Natural killer cell (primary cell): ENCODE measurements around the gene RAB8A. TPM values are rescaled to one million over a fixed set of nuclear protein-coding genes. Genes with fewer than 3 reads are reported as not detected.

Experiments used
- ATAC-seq, 3 donors: fragments of 150-1000 bp in 2 of 3; fragments of 200-7000 bp in 1 of 3; cut with Tn5 transposase; 1 replicate in 1 of 3; 2 replicates in 2 of 3; pipeline ENCODE4 v1.10.0; 2021; ENCODE audit warnings: mild to moderate bottlenecking in 2 of 3, moderate library complexity in 2 of 3
- DNase-seq, 2 donors: peaks; one replicate each; pipeline versions ENCODE4 v3.0.0 to v3.0.0-alpha.2; 2013 to 2021; ENCODE audit warnings: mixed read lengths in 1 of 2
- H3K27ac ChIP-seq: one replicate; pipeline ENCODE4 v1.5.1; 2013; ENCODE audit warnings: mild to moderate bottlenecking, low read length
- H3K27me3 ChIP-seq: one replicate; pipeline ENCODE4 v1.6.1; 2013; ENCODE audit warnings: low read length; ENCODE audit not compliant: control insufficient read depth, insufficient read depth
- H3K36me3 ChIP-seq: one replicate; pipeline ENCODE4 v1.6.1; 2013; ENCODE audit warnings: low read length; ENCODE audit not compliant: control insufficient read depth, insufficient read depth
- H3K4me1 ChIP-seq: one replicate; pipeline ENCODE4 v1.6.1; 2013; ENCODE audit warnings: low read length; ENCODE audit not compliant: control insufficient read depth, insufficient read depth
- H3K4me3 ChIP-seq: one replicate; pipeline ENCODE4 v1.5.1; 2013; ENCODE audit warnings: low read length
- H3K9me3 ChIP-seq: one replicate; pipeline ENCODE4 v1.6.1; 2013; ENCODE audit warnings: low read length; ENCODE audit not compliant: control insufficient read depth, insufficient read depth
- H3K27ac Mint-ChIP-seq, 2 donors: one replicate each; pipeline ENCODE4 v1.8.0; 2022; ENCODE audit warnings: mild to moderate bottlenecking in 2 of 2, mixed read lengths in 2 of 2, moderate library complexity in 1 of 2
- H3K27me3 Mint-ChIP-seq, 2 donors: one replicate each; pipeline ENCODE4 v1.8.0; 2022; ENCODE audit warnings: low read depth in 2 of 2, mixed read lengths in 2 of 2
- H3K36me3 Mint-ChIP-seq: one replicate; pipeline ENCODE4 v1.8.0; 2022; ENCODE audit warnings: mixed read lengths
- H3K4me1 Mint-ChIP-seq, 2 donors: one replicate each; pipeline ENCODE4 v1.8.0; 2022; ENCODE audit warnings: mixed read lengths in 2 of 2
- H3K4me3 Mint-ChIP-seq: one replicate; pipeline ENCODE4 v1.8.0; 2022; ENCODE audit warnings: mild to moderate bottlenecking, moderate library complexity, mixed read lengths
- H3K9me3 Mint-ChIP-seq, 2 donors: one replicate each; pipeline ENCODE4 v1.8.0; 2022; ENCODE audit warnings: mixed read lengths in 2 of 2
- WGBS: methylation state at CpG from one replicate; pipeline ENCODE4 v1.1.7; 2013; ENCODE audit warnings: missing lambda C conversion rate; ENCODE audit not compliant: insufficient coverage; 5-methylcytosine and 5-hydroxymethylcytosine counted together
- intact Hi-C: fragments of 100-400 bp; cut with micrococcal nuclease; formaldehyde crosslinking; loops from one replicate; pipeline ENCODE4 v1.14.2; 2022
- total RNA-seq, 4 donors: library from RNA; stranded (reverse); fragments of 120-200 nt in 1 of 4; gene quantifications; one replicate each; pipeline versions ENCODE4 v1.2.3 to v1.2.4, GENCODE V29; 2013 to 2022
- TF ChIP-seq, protein P1 (sequence below): fragments of 200-600 bp; IDR thresholded peaks from one replicate; pipeline ENCODE4 v1.8.0; 2022; ENCODE audit warnings: antibody characterized with exemption

The RAB8A gene
- total RNA-seq, 3 donors from 2014 or later (not counting 1 experiment from before 2014, with no cell fraction given) = 137 to 161 (median 149) TPM

DNA sequence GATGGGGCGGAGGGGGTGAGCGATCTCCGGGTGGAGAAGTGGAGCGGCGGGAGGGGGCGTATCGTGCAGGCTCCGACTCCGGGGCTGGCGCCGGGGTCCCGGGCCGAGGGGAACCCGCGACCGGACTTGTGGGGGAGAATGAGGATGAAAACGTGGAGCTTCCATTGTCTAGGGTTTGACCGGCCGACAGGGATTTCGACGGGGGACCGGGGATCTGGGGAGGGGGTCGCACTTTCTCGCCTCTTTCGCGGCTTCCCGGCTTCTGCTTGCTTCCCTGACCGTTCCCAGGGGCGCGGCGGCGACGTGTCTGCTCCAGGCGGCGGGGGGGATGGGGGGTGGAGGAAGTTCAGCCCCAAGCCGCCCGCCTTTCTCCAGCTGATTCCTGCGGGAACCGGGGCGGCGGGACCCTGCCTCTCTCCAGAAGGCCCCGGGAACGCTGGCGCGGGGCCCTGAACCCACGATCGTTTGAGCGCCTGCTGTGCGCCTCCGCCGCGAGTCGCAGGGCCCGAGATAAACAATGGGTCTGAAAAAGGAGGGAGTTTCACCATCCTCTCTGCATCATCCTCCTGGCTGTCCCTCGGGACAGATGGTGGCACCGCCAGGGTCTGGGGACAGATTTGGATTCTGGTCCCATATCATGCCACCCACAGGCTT is 34.6 kb upstream of the RAB8A start:
- 0% methylated on average over 56 of the region's 56 CpGs for WGBS
- Mint-ChIP-seq H3K4me3 (peak overlapping the region; percentile 82), H3K36me3 (no peaks in the 10 kb centered on the region), H3K27me3 (no peaks in the 10 kb centered on the region), H3K4me1 (peaks cover 56 to 62% of the 10 kb centered on the region in 2 donors), H3K27ac (peak overlapping the region; percentile 92 to 94), H3K9me3 (no peaks in the 10 kb centered on the region)
- TF ChIP-seq, protein P1, sequence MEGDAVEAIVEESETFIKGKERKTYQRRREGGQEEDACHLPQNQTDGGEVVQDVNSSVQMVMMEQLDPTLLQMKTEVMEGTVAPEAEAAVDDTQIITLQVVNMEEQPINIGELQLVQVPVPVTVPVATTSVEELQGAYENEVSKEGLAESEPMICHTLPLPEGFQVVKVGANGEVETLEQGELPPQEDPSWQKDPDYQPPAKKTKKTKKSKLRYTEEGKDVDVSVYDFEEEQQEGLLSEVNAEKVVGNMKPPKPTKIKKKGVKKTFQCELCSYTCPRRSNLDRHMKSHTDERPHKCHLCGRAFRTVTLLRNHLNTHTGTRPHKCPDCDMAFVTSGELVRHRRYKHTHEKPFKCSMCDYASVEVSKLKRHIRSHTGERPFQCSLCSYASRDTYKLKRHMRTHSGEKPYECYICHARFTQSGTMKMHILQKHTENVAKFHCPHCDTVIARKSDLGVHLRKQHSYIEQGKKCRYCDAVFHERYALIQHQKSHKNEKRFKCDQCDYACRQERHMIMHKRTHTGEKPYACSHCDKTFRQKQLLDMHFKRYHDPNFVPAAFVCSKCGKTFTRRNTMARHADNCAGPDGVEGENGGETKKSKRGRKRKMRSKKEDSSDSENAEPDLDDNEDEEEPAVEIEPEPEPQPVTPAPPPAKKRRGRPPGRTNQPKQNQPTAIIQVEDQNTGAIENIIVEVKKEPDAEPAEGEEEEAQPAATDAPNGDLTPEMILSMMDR = no peak
- Histone ChIP-seq H3K36me3 (peaks cover 13% of the 10 kb centered on the region), H3K4me3 (peak overlapping the region; percentile 64), H3K4me1 (peaks cover 49% of the 10 kb centered on the region), H3K9me3 (no peaks in the 10 kb centered on the region), H3K27ac (peak overlapping the region; percentile 80), H3K27me3 (no peaks in the 10 kb centered on the region)
- ATAC-seq (no peak), DNase-seq (peak in 1 of 2 donors; percentile 54)
- intact Hi-C loops = loop anchor here (5.0 to 10.0 kb wide), 3 partner anchors 250 to 508 kb away; no protein-coding TSS in a partner anchor

DNA sequence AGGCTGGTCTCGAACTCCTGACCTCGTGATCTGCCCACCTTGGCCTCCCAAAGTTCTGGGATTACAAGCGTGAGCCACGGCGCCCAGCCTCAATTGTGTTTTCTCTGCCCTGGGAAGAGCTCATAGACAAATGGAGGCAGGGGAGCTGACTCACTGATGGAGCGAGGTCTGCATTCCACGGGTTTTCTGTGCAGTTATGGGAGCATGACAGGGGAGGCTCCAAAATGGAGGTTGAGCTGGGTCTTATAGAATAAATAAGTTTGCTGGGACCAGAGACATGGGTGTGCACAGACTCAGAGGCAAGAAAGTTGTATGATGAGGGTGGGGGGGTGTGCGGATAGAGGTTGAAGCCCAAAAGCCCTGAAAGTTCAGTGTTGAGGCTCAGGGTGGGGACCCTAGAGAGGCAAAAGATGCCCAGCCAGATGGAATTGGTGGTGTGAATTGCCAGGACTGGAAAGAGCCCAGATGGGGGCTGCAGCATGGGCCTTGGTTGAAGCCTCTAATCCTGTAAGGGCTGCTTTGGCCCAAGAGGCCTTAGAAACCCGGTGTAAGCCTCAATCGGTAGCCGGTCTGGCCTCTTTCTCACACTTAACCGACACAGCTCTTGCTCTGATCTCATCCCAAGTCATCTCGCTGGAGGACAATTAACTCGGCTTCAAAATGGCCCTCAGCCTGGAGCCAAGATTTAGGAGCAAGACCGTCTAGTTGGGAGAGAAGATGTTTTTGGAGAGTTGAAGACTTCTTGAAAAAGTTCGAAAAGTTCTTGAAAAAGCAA is 33.5 kb upstream of the RAB8A start:
- Mint-ChIP-seq H3K4me1 (peaks cover 64 to 72% of the 10 kb centered on the region in 2 donors), H3K27ac (peak overlapping the region; percentile 92 to 94), H3K36me3 (no peaks in the 10 kb centered on the region), H3K4me3 (peak overlapping the region; percentile 82), H3K9me3 (no peaks in the 10 kb centered on the region), H3K27me3 (no peaks in the 10 kb centered on the region)
- DNase-seq (peak in 1 of 2 donors; percentile 49), ATAC-seq (no peak)
- TF ChIP-seq, protein P1 = no peak
- peaks cover 60% of the 10 kb centered on the region for H3K4me1 ChIP-seq
- intact Hi-C loops = loop anchor here (1.0 to 10.0 kb wide), 6 partner anchors 8 to 507 kb away; no protein-coding TSS in a partner anchor
- H3K27me3 ChIP-seq = no peaks in the 10 kb centered on the region
- peaks cover 23% of the 10 kb centered on the region for H3K36me3 ChIP-seq
- peak overlapping the region; percentile 80 for H3K27ac ChIP-seq
- 21% methylated on average over 16 of the region's 16 CpGs for WGBS
- peak overlapping the region; percentile 64 for H3K4me3 ChIP-seq
- H3K9me3 ChIP-seq = no peaks in the 10 kb centered on the region

GRCh38 chr19:16078759-16079707 is 32.7 kb upstream of the RAB8A start:
- H3K9me3 ChIP-seq = no peaks in the 10 kb centered on the region
- H3K27ac Mint-ChIP-seq = peak overlapping the region; percentile 92 to 94
- WGBS = 3% methylated on average over 12 of the region's 17 CpGs
- H3K4me1 Mint-ChIP-seq = peaks cover 71 to 72% of the 10 kb centered on the region in 2 donors
- peak overlapping the region; percentile 64 for H3K4me3 ChIP-seq
- H3K27me3 Mint-ChIP-seq = no peaks in the 10 kb centered on the region
- H3K36me3 Mint-ChIP-seq = no peaks in the 10 kb centered on the region
- peak; percentile 36 to 92 for DNase-seq
- intact Hi-C loops = loop anchor here (1.0 to 10.0 kb wide), 7 partner anchors 7 to 506 kb away; partner anchors contain the start of gene RAB8A
- H3K36me3 ChIP-seq = peaks cover 30% of the 10 kb centered on the region
- no peaks in the 10 kb centered on the region for H3K27me3 ChIP-seq
- peaks cover 69% of the 10 kb centered on the region for H3K4me1 ChIP-seq
- H3K4me3 Mint-ChIP-seq = peak overlapping the region; percentile 82
- H3K27ac ChIP-seq = peak overlapping the region; percentile 80
- H3K9me3 Mint-ChIP-seq = no peaks in the 10 kb centered on the region
- TF ChIP-seq, protein P1 = no peak
- peak; percentile 60 to 81 (median 67) for ATAC-seq
